HEK293 (cell line): ENCODE measurements around the gene PLXNA3.

Source experiments
- CTCF ChIA-PET: fragments of 350-600 bp; formaldehyde crosslinking; extraction: SDS; loops from one replicate; lab custom pipeline; 2021; ENCODE audit warnings: antibody characterized with exemption; lab: Yijun Ruan, JAX
- POLR2A ChIA-PET: fragments of 300-600 bp; formaldehyde crosslinking; extraction: SDS; loops from one replicate; lab custom pipeline; 2020; ENCODE audit warnings: antibody characterized with exemption, inconsistent platforms; lab: Yijun Ruan, JAX
- H3K27ac ChIP-seq: fragments of 200-500 bp; sonication (Bioruptor generic); 2 replicates; pipeline ENCODE4 v1.5.1; 2014; ENCODE audit warnings: low read depth, low read length, control low read depth, inconsistent platforms; ENCODE audit errors: extremely low read depth
- H3K36me3 ChIP-seq, 2 experiments: fragments of 200-500 bp in 1 of 2; sonication (Bioruptor generic) in 1 of 2; 1 replicate in 1 of 2; 2 replicates in 1 of 2; pipeline ENCODE4 v1.5.1; 2014 to 2017; ENCODE audit warnings: inconsistent platforms in 2 of 2, low read length in 2 of 2; ENCODE audit not compliant: control insufficient read depth in 2 of 2, insufficient read depth in 1 of 2
- H3K4me1 ChIP-seq: fragments of 200-500 bp; sonication (Bioruptor generic); 2 replicates; pipeline ENCODE4 v1.5.1; 2014; ENCODE audit warnings: mild to moderate bottlenecking, low read length, inconsistent platforms; ENCODE audit not compliant: control insufficient read depth, insufficient read depth
- H3K4me3 ChIP-seq: 2 replicates; pipeline ENCODE4 v1.5.1; 2011; ENCODE audit warnings: low read depth, mild to moderate bottlenecking, control low read depth, low read length, moderate library complexity
- H3K9me3 ChIP-seq: fragments of 200-500 bp; sonication (Bioruptor generic); 2 replicates; pipeline ENCODE4 v1.5.1; 2014; ENCODE audit warnings: low read depth, low read length, inconsistent platforms; ENCODE audit not compliant: control insufficient read depth, insufficient read depth
- EGR2 ChIP-seq: fragments of 450-650 bp; formaldehyde crosslinking; IDR thresholded peaks from 2 replicates; pipeline ENCODE4 v1.5.1; 2016; ENCODE audit warnings: low read depth, missing biosample characterization, missing genetic modification characterization
- GLIS1 ChIP-seq: fragments of 450-650 bp; formaldehyde crosslinking; IDR thresholded peaks from 2 replicates; pipeline ENCODE4 v1.5.1; 2016; ENCODE audit warnings: missing biosample characterization, missing genetic modification characterization
- IKZF3 ChIP-seq: fragments of 450-650 bp; IDR thresholded peaks from 2 replicates; pipeline ENCODE4 v1.5.0; 2018; ENCODE audit warnings: missing biosample characterization, mild to moderate bottlenecking, missing genetic modification characterization, moderate library complexity
- SETDB1 ChIP-seq: IDR thresholded peaks from one replicate; pipeline ENCODE4 v1.6.1; 2017; ENCODE audit warnings: mild to moderate bottlenecking, low read length, moderate library complexity, mixed read lengths; ENCODE audit not compliant: insufficient read length
- SP2 ChIP-seq: fragments of 450-650 bp; formaldehyde crosslinking; IDR thresholded peaks from 2 replicates; pipeline ENCODE4 v1.5.1; 2016; ENCODE audit warnings: missing biosample characterization, missing genetic modification characterization
- SP7 ChIP-seq: fragments of 450-650 bp; formaldehyde crosslinking; IDR thresholded peaks from 2 replicates; pipeline ENCODE4 v1.5.1; 2016; ENCODE audit warnings: missing biosample characterization, missing genetic modification characterization
- ZFP3 ChIP-seq: fragments of 450-650 bp; formaldehyde crosslinking; IDR thresholded peaks from 2 replicates; pipeline ENCODE4 v1.5.1; 2016; ENCODE audit warnings: low read depth, missing biosample characterization, missing genetic modification characterization
- ZFP37 ChIP-seq: fragments of 450-650 bp; formaldehyde crosslinking; IDR thresholded peaks from 2 replicates; pipeline ENCODE4 v1.5.1; 2016; ENCODE audit warnings: missing biosample characterization, missing genetic modification characterization
- ZNF292 ChIP-seq: fragments of 450-650 bp; formaldehyde crosslinking; IDR thresholded peaks from 2 replicates; pipeline ENCODE4 v1.5.1; 2016; ENCODE audit warnings: low read depth, missing biosample characterization, missing genetic modification characterization, borderline replicate concordance
- ZNF335 ChIP-seq: fragments of 450-650 bp; formaldehyde crosslinking; conservative IDR thresholded peaks from 2 replicates; pipeline ENCODE4 v1.5.1; 2016; ENCODE audit warnings: missing biosample characterization, missing genetic modification characterization
- ZNF350 ChIP-seq: fragments of 450-650 bp; formaldehyde crosslinking; IDR thresholded peaks from 2 replicates; pipeline ENCODE4 v1.5.0; 2017; ENCODE audit warnings: missing biosample characterization, mild to moderate bottlenecking, missing genetic modification characterization
- ZNF521 ChIP-seq: fragments of 450-650 bp; formaldehyde crosslinking; IDR thresholded peaks from 2 replicates; pipeline ENCODE4 v1.5.1; 2017; ENCODE audit warnings: missing biosample characterization, mild to moderate bottlenecking, missing genetic modification characterization
- ZNF549 ChIP-seq: fragments of 450-650 bp; IDR thresholded peaks from 2 replicates; pipeline ENCODE4 v1.5.1; 2018; ENCODE audit warnings: missing biosample characterization, missing genetic modification characterization, mild to moderate bottlenecking, inconsistent platforms, moderate library complexity
- ZNF629 ChIP-seq: fragments of 450-650 bp; formaldehyde crosslinking; IDR thresholded peaks from 2 replicates; pipeline ENCODE4 v1.5.1; 2017; ENCODE audit warnings: missing biosample characterization, missing genetic modification characterization
- ZNF785 ChIP-seq: fragments of 450-650 bp; formaldehyde crosslinking; IDR thresholded peaks from 2 replicates; pipeline ENCODE4 v1.5.1; 2016; ENCODE audit warnings: missing biosample characterization, missing genetic modification characterization
- ZSCAN23 ChIP-seq: fragments of 450-650 bp; formaldehyde crosslinking; IDR thresholded peaks from 2 replicates; pipeline ENCODE4 v1.5.1; 2016; ENCODE audit warnings: missing biosample characterization, missing genetic modification characterization
- TF ChIP-seq, protein P1 (sequence below): fragments of 450-650 bp; formaldehyde crosslinking; IDR thresholded peaks from 2 replicates; pipeline ENCODE4 v1.5.1; 2017; ENCODE audit warnings: missing biosample characterization, missing genetic modification characterization
- TF ChIP-seq, protein P2 (sequence below): fragments of 450-650 bp; formaldehyde crosslinking; IDR thresholded peaks from 2 replicates; pipeline ENCODE4 v1.5.1; 2016; ENCODE audit warnings: missing biosample characterization, missing genetic modification characterization
- TF ChIP-seq, protein P3 (sequence below): fragments of 450-650 bp; formaldehyde crosslinking; IDR thresholded peaks from 2 replicates; pipeline ENCODE4 v1.5.1; 2016; ENCODE audit warnings: missing biosample characterization, missing genetic modification characterization
- TF ChIP-seq, protein P4 (sequence below): fragments of 450-650 bp; formaldehyde crosslinking; IDR thresholded peaks from 2 replicates; pipeline ENCODE4 v1.5.1; 2016; ENCODE audit warnings: missing biosample characterization, missing genetic modification characterization

The PLXNA3 gene

DNA sequence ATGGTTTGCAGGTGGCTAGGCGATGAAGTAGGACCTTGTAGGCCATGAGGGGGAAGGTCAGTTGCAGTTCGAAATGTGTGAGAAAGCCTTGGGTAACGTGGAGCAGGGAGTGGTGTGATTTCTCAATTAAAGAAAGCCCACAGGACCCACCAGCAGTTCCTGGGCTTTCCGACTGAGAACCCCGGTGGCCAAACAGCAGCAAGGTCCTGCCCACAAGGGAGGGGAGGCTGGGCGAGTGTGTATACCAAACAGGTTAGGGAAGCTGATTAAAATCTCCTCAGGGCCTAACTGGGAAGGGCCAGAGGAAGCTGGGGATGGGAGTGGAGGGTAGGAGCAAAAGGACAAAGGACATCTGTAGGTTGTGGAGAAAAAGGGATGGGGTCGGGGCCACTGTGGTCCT is 27.2 kb upstream of the PLXNA3 start:
- Histone ChIP-seq H3K36me3 (peaks cover 0 to 50% of the 10 kb centered on the region in 2 experiments; a peak in 1 of 3 replicates), H3K9me3 (no peaks in the 10 kb centered on the region), H3K4me1 (no peaks in the 10 kb centered on the region), H3K27ac (no peak overlapping the region), H3K4me3 (no peak overlapping the region)
- ChIA-PET CTCF (no interaction called here), POLR2A (interaction anchor here (0.6 to 1.1 kb wide), 3 partner anchors 10 to 22 kb away, joined by 3 read pairs; partner anchors contain the start of gene DNASE1L1)
- TF ChIP-seq ZNF350 (tag by site-specific recombination) (no peak), ZNF292 (tag by site-specific recombination) (no peak), SP2 (tag by site-specific recombination) (no peak), ZFP37 (tag by site-specific recombination) (no peak), ZSCAN23 (tag by site-specific recombination) (no peak), SP7 (tag by site-specific recombination) (no peak), GLIS1 (no peak), SETDB1 (no peak), ZNF521 (tag by site-specific recombination) (no peak), ZNF335 (tag by site-specific recombination) (no peak), ZNF629 (tag by site-specific recombination) (no peak), ZNF549 (no peak), ZFP3 (no peak), ZNF785 (tag by site-specific recombination) (no peak)
- TF ChIP-seq, protein P1, sequence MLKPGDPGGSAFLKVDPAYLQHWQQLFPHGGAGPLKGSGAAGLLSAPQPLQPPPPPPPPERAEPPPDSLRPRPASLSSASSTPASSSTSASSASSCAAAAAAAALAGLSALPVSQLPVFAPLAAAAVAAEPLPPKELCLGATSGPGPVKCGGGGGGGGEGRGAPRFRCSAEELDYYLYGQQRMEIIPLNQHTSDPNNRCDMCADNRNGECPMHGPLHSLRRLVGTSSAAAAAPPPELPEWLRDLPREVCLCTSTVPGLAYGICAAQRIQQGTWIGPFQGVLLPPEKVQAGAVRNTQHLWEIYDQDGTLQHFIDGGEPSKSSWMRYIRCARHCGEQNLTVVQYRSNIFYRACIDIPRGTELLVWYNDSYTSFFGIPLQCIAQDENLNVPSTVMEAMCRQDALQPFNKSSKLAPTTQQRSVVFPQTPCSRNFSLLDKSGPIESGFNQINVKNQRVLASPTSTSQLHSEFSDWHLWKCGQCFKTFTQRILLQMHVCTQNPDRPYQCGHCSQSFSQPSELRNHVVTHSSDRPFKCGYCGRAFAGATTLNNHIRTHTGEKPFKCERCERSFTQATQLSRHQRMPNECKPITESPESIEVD (tag by site-specific recombination): no peak
- TF ChIP-seq, protein P2, sequence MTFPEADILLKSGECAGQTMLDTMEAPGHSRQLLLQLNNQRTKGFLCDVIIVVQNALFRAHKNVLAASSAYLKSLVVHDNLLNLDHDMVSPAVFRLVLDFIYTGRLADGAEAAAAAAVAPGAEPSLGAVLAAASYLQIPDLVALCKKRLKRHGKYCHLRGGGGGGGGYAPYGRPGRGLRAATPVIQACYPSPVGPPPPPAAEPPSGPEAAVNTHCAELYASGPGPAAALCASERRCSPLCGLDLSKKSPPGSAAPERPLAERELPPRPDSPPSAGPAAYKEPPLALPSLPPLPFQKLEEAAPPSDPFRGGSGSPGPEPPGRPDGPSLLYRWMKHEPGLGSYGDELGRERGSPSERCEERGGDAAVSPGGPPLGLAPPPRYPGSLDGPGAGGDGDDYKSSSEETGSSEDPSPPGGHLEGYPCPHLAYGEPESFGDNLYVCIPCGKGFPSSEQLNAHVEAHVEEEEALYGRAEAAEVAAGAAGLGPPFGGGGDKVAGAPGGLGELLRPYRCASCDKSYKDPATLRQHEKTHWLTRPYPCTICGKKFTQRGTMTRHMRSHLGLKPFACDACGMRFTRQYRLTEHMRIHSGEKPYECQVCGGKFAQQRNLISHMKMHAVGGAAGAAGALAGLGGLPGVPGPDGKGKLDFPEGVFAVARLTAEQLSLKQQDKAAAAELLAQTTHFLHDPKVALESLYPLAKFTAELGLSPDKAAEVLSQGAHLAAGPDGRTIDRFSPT (tag by site-specific recombination): no peak
- TF ChIP-seq, protein P3, sequence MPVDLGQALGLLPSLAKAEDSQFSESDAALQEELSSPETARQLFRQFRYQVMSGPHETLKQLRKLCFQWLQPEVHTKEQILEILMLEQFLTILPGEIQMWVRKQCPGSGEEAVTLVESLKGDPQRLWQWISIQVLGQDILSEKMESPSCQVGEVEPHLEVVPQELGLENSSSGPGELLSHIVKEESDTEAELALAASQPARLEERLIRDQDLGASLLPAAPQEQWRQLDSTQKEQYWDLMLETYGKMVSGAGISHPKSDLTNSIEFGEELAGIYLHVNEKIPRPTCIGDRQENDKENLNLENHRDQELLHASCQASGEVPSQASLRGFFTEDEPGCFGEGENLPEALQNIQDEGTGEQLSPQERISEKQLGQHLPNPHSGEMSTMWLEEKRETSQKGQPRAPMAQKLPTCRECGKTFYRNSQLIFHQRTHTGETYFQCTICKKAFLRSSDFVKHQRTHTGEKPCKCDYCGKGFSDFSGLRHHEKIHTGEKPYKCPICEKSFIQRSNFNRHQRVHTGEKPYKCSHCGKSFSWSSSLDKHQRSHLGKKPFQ: no peak
- TF ChIP-seq, protein P4, sequence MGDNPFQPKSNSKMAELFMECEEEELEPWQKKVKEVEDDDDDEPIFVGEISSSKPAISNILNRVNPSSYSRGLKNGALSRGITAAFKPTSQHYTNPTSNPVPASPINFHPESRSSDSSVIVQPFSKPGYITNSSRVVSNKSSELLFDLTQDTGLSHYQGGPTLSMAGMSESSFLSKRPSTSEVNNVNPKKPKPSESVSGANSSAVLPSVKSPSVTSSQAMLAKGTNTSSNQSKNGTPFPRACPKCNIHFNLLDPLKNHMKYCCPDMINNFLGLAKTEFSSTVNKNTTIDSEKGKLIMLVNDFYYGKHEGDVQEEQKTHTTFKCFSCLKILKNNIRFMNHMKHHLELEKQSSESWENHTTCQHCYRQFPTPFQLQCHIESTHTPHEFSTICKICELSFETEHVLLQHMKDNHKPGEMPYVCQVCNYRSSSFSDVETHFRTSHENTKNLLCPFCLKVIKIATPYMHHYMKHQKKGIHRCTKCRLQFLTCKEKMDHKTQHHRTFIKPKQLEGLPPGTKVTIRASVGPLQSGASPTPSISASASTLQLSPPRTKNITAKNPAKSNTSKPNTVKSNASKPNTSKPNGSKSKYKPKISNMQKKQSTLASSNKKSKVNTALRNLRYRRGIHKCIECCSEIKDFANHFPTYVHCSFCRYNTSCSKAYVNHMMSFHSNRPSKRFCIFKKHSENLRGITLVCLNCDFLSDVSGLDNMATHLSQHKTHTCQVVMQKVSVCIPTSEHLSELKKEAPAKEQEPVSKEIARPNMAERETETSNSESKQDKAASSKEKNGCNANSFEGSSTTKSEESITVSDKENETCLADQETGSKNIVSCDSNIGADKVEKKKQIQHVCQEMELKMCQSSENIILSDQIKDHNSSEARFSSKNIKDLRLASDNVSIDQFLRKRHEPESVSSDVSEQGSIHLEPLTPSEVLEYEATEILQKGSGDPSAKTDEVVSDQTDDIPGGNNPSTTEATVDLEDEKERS (tag by site-specific recombination): no peak

DNA sequence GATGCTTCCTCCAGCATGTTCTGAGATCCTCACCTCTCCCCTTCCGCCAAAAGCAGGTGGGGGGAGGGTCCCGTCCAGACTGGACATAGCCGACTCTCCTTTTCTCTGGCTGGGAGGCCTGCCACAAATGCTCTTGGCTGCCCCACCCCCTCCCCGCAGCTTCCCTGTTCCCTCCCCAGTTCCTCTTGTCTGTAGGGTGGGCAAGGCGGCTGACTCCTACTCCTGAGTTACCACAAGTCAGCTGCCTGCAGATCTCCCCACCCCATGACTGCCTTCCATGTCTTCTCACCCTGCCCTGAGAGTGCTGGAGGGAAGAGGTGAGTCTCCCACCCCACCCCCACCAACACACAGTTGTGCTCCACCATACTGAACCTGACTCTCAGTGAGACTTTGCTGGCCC is 26.7 kb upstream of the PLXNA3 start:
- TF ChIP-seq IKZF3 (tag by site-specific recombination) (no peak), EGR2 (tag by site-specific recombination) (0 out of 2 replicates have a peak, but pooled peaks have one; percentile 17)

More for the DNA sequence above, 26.7 kb upstream of the PLXNA3 start:
- H3K4me3 ChIP-seq: no peak overlapping the region
- no peak overlapping the region for H3K27ac ChIP-seq
- no peaks in the 10 kb centered on the region for H3K4me1 ChIP-seq
- H3K9me3 ChIP-seq: no peaks in the 10 kb centered on the region
- ChIA-PET POLR2A (interaction anchor here (0.6 to 1.1 kb wide), 4 partner anchors 10 to 22 kb away, joined by 3 to 4 read pairs (median 3); partner anchors contain the start of gene DNASE1L1), CTCF (interaction anchor here (0.6 kb wide), 1 partner anchor 96 kb away, joined by 3 read pairs; no protein-coding TSS in a partner anchor)
- peaks cover 0 to 54% of the 10 kb centered on the region in 2 experiments; a peak in 1 of 3 replicates for H3K36me3 ChIP-seq
